Embryonic facial prominence (tissue), 1 donor: ENCODE measurements around the gene PPP2R2B.

Source experiments
- DNase-seq: peaks from one replicate; pipeline ENCODE4 v3.0.0-alpha.2; 2016; ENCODE audit errors: extremely low spot score

PPP2R2B gene

DNA sequence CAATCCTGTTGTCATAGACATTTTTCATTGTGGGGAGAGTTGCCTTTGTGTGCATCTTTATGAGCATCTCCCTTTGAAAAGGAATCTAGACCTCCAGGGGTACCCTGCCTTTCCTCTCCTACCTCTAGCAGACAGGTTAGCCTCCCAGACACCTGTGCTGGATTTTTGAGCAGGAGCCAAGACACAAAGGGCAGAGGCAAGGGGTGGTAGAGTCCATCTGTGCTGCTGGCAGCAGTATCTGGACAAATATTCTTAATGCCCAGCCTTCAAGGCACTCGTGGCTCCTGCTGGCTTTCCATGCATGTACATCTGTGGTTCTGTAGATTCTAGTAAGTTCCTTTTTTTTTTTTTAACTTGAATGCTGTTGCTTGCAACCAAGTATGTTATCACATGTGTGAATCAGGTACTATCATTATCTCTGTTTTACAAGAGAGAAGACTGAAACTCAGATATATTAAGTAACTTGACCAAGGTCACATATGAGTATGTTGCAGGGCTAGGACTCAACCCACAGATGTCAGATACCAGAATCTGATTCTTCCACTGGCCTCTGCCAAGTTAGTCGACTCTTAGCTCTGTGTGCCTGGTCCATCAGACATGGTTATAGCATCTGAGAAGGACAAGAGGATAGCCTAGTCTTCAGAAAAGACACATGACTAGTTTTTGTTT is 329.6 kb downstream of the PPP2R2B start:
- no peak for DNase-seq

DNA sequence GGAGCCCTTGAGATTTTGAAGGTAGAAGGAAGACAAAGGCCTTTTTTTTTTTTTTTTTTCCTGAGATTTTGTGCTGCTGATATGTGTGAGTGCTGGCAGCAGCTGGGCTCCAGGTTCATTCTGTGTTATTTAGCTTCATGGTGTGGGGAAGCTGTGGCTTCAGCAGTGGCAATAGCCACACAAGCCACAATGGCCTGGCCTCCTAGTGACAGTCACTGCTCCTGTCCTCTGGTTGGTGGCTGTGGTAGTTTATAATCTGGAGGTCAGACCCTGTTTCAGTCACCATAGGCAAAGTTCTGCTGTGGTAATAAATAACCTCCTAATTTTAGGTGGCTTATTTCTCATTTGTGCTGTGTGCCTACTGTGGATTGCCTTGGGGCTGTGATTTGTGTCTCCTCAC is 334.3 kb downstream of the PPP2R2B start:
- no peak for DNase-seq

DNA sequence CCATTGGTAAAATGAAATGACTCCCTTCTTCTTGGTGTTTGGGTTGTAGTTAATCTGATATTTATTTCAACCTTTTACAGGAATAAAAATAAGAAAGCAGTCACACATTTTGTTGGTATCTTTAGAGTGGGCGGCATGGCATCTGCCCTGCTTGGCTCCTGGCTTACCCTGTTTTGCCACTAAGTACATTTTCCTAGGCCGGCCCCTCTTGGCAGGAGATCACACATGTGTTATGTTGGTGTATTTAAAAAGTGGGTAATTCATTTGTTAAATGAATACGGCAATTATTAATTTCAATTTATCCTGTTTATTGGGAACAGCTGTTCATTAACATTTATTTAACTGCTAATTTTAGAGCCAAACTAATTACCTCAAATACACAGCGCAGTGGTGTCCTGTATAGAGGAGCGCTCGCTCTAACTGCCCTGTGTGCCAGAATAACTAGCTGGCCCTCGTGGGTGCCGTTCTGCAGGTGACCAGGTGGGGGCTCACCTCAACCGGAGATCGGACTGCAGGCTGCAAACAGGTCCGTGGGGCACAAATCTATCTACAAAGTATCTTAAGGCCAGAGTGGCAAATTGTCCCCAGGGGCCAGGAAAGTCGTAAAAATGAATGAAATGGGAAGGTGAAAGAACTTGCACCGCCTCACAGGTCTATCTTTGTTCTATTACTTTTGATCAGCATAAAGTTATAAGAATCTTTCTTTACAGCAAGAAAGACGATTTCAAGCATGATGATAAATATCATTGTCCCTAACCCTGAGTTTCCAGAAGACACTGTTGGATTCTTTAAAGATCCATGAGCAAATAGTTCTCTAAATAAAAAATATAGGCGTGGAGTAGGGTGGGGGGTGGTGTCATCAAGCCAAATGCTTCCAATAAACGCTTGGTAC is 336.4 kb downstream of the PPP2R2B start:
- peak; percentile 46 for DNase-seq

DNA sequence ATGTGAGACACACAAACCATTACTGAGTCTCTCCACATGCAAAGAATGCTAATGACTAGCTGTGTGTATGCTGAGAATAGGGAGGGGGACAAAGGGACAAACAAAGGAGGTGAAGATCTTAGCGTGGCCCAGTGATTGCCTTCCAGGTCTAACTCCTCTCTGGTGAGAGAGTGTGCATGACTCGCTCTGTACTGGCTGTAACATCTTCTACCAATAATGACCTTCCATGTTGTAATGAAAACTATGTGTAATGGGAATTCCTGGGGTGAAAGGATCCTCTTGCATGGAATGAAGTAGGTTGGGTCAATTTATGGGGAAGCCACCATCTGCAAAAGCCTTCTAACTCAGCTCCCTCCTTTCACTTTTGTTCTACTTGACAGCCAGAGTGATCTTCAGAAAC is 338.1 kb downstream of the PPP2R2B start:
- DNase-seq: no peak

DNA sequence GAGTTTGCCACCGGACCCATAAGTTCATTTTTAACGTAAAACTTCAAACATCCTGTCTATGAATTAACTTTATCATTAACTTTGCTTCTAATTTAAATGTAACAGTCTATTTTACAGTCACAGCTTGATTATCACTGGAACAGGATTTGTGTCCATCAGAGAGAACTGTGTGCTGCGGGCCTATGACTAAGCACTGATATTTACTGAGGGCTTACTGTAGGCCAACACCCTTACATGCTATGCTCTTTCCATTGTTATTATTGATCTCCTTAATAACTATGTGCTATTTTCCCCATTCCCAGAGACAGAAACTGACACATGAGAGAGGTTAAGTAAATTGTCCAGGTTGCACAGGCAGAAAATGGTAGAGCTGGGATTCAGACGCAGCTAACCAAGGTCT is 338.6 kb downstream of the PPP2R2B start:
- no peak for DNase-seq

DNA sequence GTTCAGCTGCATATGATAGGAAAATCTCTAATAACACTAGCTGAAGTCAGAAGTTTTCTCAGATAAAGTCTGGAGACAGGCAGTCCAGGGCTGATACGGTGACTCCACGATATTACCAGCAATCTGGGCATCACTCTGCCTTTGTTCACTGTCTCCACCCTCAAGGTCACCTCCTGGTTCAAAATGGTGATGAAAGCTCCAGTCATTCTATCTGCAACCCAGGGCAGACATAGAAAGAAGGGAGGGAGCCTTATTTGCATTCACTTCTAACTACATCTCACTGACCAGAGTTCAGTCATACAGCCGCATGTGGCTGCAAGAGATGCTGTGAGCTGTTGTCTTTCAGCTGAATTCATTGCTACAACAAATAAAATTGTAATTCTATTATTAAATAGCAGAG is 340.1 kb downstream of the PPP2R2B start:
- DNase-seq: no peak

DNA sequence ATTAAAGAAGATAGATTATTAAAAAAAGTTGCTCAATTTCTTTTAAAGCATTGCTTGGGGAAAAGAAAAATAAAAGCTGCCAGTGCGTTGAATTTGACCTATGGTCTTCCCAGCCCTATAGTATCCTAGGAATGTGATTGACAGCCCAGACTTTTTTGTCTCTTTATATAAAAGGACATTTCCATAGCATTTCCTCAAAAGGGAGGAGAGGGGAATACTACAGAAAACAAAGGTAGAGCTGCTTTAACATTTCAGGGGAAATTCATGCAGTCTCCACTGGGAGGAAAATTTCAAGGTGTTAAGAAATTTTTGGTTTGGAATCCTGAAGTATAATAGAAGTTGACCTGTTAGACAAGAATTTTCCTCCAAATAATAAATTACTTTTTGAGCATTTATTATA is 344.7 kb downstream of the PPP2R2B start:
- DNase-seq: no peak

DNA sequence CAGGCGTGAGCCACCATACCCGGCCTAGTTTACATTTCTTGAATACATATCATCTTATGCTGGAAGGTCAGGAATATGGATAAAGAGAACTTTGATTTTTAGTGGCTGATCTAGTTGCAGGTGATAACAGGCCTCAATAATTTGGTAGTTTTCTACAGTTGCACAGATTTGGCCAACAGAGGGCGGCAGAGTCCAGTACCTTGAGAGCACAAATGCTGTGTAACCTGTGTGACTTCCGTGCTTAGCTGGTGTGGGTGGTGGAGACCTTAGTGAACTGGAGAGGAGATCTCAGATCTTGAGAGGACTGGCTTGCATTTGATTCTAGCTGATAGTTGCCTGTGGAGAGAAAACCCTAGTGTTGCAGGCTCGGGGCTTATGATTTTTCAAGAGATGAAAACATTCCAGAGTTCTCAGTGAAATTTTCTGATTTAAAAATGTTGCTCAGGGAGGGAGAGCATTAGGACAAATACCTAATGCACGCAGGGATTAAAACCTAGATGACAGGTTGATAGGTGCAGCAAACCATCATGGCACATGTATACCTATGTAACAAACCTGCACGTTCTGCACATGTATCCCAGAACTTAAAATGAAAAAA is 345.2 kb downstream of the PPP2R2B start:
- DNase-seq: peak; percentile 10
